DND-41 (cell line): ENCODE results near the gene TNS3.

Source experiments
- ATAC-seq: fragments of 200-7000 bp; cut with Tn5 transposase; 3 replicates; pipeline ENCODE4 v1.9.1; 2021; ENCODE audit warnings: low read depth; ENCODE audit not compliant: insufficient read depth
- DNase-seq: peaks from one replicate; pipeline ENCODE4 v3.0.0-alpha.2; 2020
- H2AFZ ChIP-seq: 2 replicates; pipeline ENCODE4 v1.6.0; 2012; ENCODE audit warnings: low read depth, low read length
- H3K27ac ChIP-seq: 2 replicates; pipeline ENCODE4 v1.5.1; 2012; ENCODE audit warnings: low read length, inconsistent platforms
- H3K27me3 ChIP-seq: fragments of 200-600 bp; sonication (generic); 2 replicates; pipeline ENCODE4 v1.6.0; 2012; ENCODE audit warnings: low read length, mild to moderate bottlenecking, inconsistent platforms; ENCODE audit not compliant: insufficient read depth, poor library complexity
- H3K36me3 ChIP-seq: 2 replicates; pipeline ENCODE4 v1.5.1; 2012; ENCODE audit warnings: low read length, inconsistent platforms; ENCODE audit not compliant: insufficient read depth
- H3K4me1 ChIP-seq: 2 replicates; pipeline ENCODE4 v1.5.1; 2012; ENCODE audit warnings: mild to moderate bottlenecking, low read length; ENCODE audit not compliant: insufficient read depth
- H3K4me2 ChIP-seq: 2 replicates; pipeline ENCODE4 v1.6.0; 2012; ENCODE audit warnings: mild to moderate bottlenecking, moderate library complexity, low read length, inconsistent platforms; ENCODE audit not compliant: insufficient read depth
- H3K4me3 ChIP-seq, 2 experiments: fragments of 200-600 bp in 1 of 2; shearing (Covaris generic) in 1 of 2; 2 replicates each; pipeline ENCODE4 v1.5.1; 2012 to 2016; ENCODE audit warnings: inconsistent platforms in 2 of 2, low read length in 2 of 2, mild to moderate bottlenecking in 2 of 2, low read depth in 1 of 2, moderate library complexity in 1 of 2
- H3K79me2 ChIP-seq: 2 replicates; pipeline ENCODE4 v1.6.0; 2012; ENCODE audit warnings: low read length, inconsistent platforms; ENCODE audit not compliant: insufficient read depth
- H3K9ac ChIP-seq: 2 replicates; pipeline ENCODE4 v1.6.0; 2012; ENCODE audit warnings: low read depth, mild to moderate bottlenecking, inconsistent platforms, low read length, moderate library complexity
- H3K9me3 ChIP-seq: 2 replicates; pipeline ENCODE4 v1.5.1; 2012; ENCODE audit warnings: low read length, moderate library complexity, mild to moderate bottlenecking, inconsistent platforms; ENCODE audit not compliant: insufficient read depth, severe bottlenecking
- H4K20me1 ChIP-seq: 2 replicates; pipeline ENCODE4 v1.6.0; 2012; ENCODE audit warnings: low read length; ENCODE audit not compliant: insufficient read depth
- EZH2 ChIP-seq: IDR thresholded peaks from 3 replicates; pipeline ENCODE4 v1.6.1; 2012; ENCODE audit warnings: borderline replicate concordance, low read depth, mild to moderate bottlenecking, moderate library complexity, low read length, inconsistent platforms; ENCODE audit not compliant: severe bottlenecking
- TF ChIP-seq, protein P1 (sequence below): IDR thresholded peaks from 2 replicates; pipeline ENCODE4 v1.5.1; 2012; ENCODE audit warnings: borderline replicate concordance, low read length, moderate library complexity, mild to moderate bottlenecking; ENCODE audit not compliant: poor library complexity, severe bottlenecking; ENCODE audit errors: extremely low read depth

Gene TNS3

GRCh38 chr7:47252675-47253074, 329.2 kb downstream of the TNS3 start:
- Histone ChIP-seq H3K27ac (no peak overlapping the region), H3K79me2 (no peaks in the 10 kb centered on the region), H3K9ac (no peak overlapping the region), H4K20me1 (no peaks in the 10 kb centered on the region), H2AFZ (no peak overlapping the region), H3K27me3 (no peaks in the 10 kb centered on the region), H3K36me3 (no peaks in the 10 kb centered on the region), H3K9me3 (no peaks in the 10 kb centered on the region), H3K4me3 (no peak overlapping the region), H3K4me2 (no peak overlapping the region), H3K4me1 (no peaks in the 10 kb centered on the region)
- DNase-seq, result no peak
- TF ChIP-seq EZH2, result no peak
- ATAC-seq, result no peak

- no peak for ATAC-seq
- Histone ChIP-seq H3K9ac (no peak overlapping the region), H3K4me2 (no peak overlapping the region), H3K36me3 (no peaks in the 10 kb centered on the region), H3K79me2 (no peaks in the 10 kb centered on the region), H3K4me1 (no peaks in the 10 kb centered on the region), H4K20me1 (no peaks in the 10 kb centered on the region), H2AFZ (no peak overlapping the region), H3K4me3 (no peak overlapping the region), H3K9me3 (no peaks in the 10 kb centered on the region), H3K27ac (no peak overlapping the region), H3K27me3 (no peaks in the 10 kb centered on the region)
- no peak for DNase-seq
- TF ChIP-seq, protein P1, sequence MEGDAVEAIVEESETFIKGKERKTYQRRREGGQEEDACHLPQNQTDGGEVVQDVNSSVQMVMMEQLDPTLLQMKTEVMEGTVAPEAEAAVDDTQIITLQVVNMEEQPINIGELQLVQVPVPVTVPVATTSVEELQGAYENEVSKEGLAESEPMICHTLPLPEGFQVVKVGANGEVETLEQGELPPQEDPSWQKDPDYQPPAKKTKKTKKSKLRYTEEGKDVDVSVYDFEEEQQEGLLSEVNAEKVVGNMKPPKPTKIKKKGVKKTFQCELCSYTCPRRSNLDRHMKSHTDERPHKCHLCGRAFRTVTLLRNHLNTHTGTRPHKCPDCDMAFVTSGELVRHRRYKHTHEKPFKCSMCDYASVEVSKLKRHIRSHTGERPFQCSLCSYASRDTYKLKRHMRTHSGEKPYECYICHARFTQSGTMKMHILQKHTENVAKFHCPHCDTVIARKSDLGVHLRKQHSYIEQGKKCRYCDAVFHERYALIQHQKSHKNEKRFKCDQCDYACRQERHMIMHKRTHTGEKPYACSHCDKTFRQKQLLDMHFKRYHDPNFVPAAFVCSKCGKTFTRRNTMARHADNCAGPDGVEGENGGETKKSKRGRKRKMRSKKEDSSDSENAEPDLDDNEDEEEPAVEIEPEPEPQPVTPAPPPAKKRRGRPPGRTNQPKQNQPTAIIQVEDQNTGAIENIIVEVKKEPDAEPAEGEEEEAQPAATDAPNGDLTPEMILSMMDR, result no peak
- TF ChIP-seq EZH2, result no peak
Measured at GRCh38 chr7:47249361-47249760, 332.6 kb downstream of the TNS3 start.

DNA sequence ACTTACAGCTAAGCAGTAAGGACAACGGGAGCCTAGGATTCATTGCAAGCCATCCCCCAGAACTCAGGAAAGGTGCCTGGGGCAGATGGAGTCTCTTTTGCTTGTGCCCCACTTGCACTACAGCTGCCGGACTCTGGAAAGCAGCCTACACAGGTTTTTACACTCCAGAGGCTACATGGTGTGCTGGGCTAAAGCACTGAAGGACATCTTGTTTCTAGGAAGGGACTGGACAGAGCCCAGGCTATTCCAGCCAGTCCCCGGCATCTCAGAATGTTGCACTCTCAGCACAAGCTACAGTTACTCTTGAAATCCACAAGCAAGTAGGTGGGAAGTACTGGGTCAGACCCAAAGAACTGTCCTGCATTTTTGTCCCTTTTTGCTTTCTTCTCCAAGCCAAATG, 333.1 kb downstream of the TNS3 start:
- H3K4me3 ChIP-seq, result no peak overlapping the region
- no peaks in the 10 kb centered on the region for H4K20me1 ChIP-seq
- no peak overlapping the region for H3K4me2 ChIP-seq
- no peak for DNase-seq
- no peak for TF ChIP-seq EZH2
- TF ChIP-seq, protein P1, result no peak
- H2AFZ ChIP-seq, result no peak overlapping the region
- no peak for ATAC-seq
- H3K9me3 ChIP-seq, result no peaks in the 10 kb centered on the region
- no peak overlapping the region for H3K9ac ChIP-seq
- H3K79me2 ChIP-seq, result no peaks in the 10 kb centered on the region
- H3K36me3 ChIP-seq, result no peaks in the 10 kb centered on the region
- no peaks in the 10 kb centered on the region for H3K27me3 ChIP-seq
- no peaks in the 10 kb centered on the region for H3K4me1 ChIP-seq
- no peak overlapping the region for H3K27ac ChIP-seq

GRCh38 chr7:47247132-47247531, 334.8 kb downstream of the TNS3 start:
- H3K79me2 ChIP-seq, result no peaks in the 10 kb centered on the region
- no peak for DNase-seq
- H3K27me3 ChIP-seq, result no peaks in the 10 kb centered on the region
- H3K9me3 ChIP-seq, result no peaks in the 10 kb centered on the region
- no peak overlapping the region for H3K27ac ChIP-seq
- no peaks in the 10 kb centered on the region for H3K36me3 ChIP-seq
- TF ChIP-seq, protein P1, result no peak
- no peak for TF ChIP-seq EZH2
- H3K9ac ChIP-seq, result no peak overlapping the region
- no peaks in the 10 kb centered on the region for H3K4me1 ChIP-seq
- no peaks in the 10 kb centered on the region for H4K20me1 ChIP-seq
- H3K4me3 ChIP-seq, result no peak overlapping the region
- no peak overlapping the region for H3K4me2 ChIP-seq
- ATAC-seq, result no peak
- H2AFZ ChIP-seq, result no peak overlapping the region
